NCI-H345 treated with DMSO at 0.1 percent for 48 hours (cell line): ENCODE data around the gene CDCA7.
A peak's percentile ranks its signal among the peaks of the same experiment; 100 is the strongest.
"Not testable (repeated sequence)": the region's sequence is repeated elsewhere in the genome, so short reads cannot be mapped to it uniquely, and the experiment has no call there.

ENCODE experiments used
- DNase-seq: peaks from one replicate; lab custom pipeline; 2025; ENCODE audit not compliant: unreplicated experiment; lab: John Stamatoyannopoulos, UW

The CDCA7 gene

GRCh38 chr2:173402405-173402974 lies 47.8 kb downstream of the CDCA7 start:
- peak; percentile 82 for DNase-seq

GRCh38 chr2:173404841-173405750 lies 50.4 kb downstream of the CDCA7 start:
- no peak for DNase-seq

- DNase-seq, result no peak
Observed at GRCh38 chr2:173407176-173407575, 52.5 kb downstream of the CDCA7 start.

- DNase-seq, result no peak
Observed at GRCh38 chr2:173407646-173408045, 53.0 kb downstream of the CDCA7 start.

- no peak for DNase-seq
Observed at GRCh38 chr2:173410579-173410978, 55.9 kb downstream of the CDCA7 start.

GRCh38 chr2:173412628-173413027 lies 58.0 kb downstream of the CDCA7 start:
- DNase-seq, result no peak

GRCh38 chr2:173414823-173415322 lies 60.2 kb downstream of the CDCA7 start:
- no peak for DNase-seq

- DNase-seq, result no peak
Observed at GRCh38 chr2:173415431-173416381, 61.0 kb downstream of the CDCA7 start.

GRCh38 chr2:173416415-173417152 lies 61.9 kb downstream of the CDCA7 start:
- not testable (repeated sequence) for DNase-seq

- DNase-seq, result no peak
Observed at GRCh38 chr2:173417341-173417740, 62.7 kb downstream of the CDCA7 start.

- no peak for DNase-seq
Observed at GRCh38 chr2:173417802-173418201, 63.1 kb downstream of the CDCA7 start.
